ENCODE results near the gene IL20RB.

Gene IL20RB

GRCh38 chr3:136932523-136932922 lies 25.3 kb upstream of the IL20RB start:
- H3K27ac ChIP-seq: no peak overlapping the region
- TF ChIP-seq CTCF (conservative IDR thresholded peaks at IDR 0.05): no peak

- H3K27ac ChIP-seq: no peak overlapping the region
- no peak for TF ChIP-seq CTCF (conservative IDR thresholded peaks at IDR 0.05)
Observed at GRCh38 chr3:136932978-136933772, 24.6 kb upstream of the IL20RB start.

- TF ChIP-seq CTCF (conservative IDR thresholded peaks at IDR 0.05): no peak
- H3K27ac ChIP-seq: no peak overlapping the region
Observed at GRCh38 chr3:136937175-136937574, 20.6 kb upstream of the IL20RB start.

- no peak overlapping the region for H3K27ac ChIP-seq
- TF ChIP-seq CTCF (conservative IDR thresholded peaks at IDR 0.05): no peak
Observed at GRCh38 chr3:136937851-136938250, 19.9 kb upstream of the IL20RB start.

GRCh38 chr3:136938334-136938733 lies 19.4 kb upstream of the IL20RB start:
- no peak for TF ChIP-seq CTCF (conservative IDR thresholded peaks at IDR 0.05)
- no peak overlapping the region for H3K27ac ChIP-seq

GRCh38 chr3:136939489-136939888 lies 18.3 kb upstream of the IL20RB start:
- no peak for TF ChIP-seq CTCF (conservative IDR thresholded peaks at IDR 0.05)
- H3K27ac ChIP-seq: no peak overlapping the region

GRCh38 chr3:136942803-136943202 lies 15.0 kb upstream of the IL20RB start:
- no peak for TF ChIP-seq CTCF (conservative IDR thresholded peaks at IDR 0.05)
- H3K27ac ChIP-seq: no peak overlapping the region

All from VCaP (cell line).